Measurements from ENCODE around the gene PCP4.

DNA sequence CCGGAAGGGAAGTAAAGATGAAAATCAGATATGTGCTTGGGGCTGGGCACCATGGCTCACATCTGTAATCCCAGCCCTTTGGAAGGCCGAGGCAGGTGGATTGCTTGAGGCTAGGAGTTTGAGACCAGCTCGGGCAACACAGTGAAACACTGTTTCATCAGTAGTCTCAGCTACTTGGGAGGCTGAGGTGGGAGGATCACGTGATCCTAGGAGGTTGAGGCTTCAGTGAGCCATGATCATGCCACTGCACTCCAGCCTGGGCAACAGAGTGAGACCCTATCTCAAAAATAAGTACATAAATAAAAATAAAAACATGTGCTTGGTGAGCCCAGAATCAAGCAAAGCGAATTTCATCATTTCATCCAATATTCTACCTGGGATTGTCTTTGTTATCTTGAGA lies 23.3 kb upstream of the PCP4 start:
- TF ChIP-seq, protein P1, sequence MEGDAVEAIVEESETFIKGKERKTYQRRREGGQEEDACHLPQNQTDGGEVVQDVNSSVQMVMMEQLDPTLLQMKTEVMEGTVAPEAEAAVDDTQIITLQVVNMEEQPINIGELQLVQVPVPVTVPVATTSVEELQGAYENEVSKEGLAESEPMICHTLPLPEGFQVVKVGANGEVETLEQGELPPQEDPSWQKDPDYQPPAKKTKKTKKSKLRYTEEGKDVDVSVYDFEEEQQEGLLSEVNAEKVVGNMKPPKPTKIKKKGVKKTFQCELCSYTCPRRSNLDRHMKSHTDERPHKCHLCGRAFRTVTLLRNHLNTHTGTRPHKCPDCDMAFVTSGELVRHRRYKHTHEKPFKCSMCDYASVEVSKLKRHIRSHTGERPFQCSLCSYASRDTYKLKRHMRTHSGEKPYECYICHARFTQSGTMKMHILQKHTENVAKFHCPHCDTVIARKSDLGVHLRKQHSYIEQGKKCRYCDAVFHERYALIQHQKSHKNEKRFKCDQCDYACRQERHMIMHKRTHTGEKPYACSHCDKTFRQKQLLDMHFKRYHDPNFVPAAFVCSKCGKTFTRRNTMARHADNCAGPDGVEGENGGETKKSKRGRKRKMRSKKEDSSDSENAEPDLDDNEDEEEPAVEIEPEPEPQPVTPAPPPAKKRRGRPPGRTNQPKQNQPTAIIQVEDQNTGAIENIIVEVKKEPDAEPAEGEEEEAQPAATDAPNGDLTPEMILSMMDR (conservative IDR thresholded peaks at IDR 0.05; ENCODE audit: low read length) = no peak
- no peak for TF ChIP-seq EZH2phosphoT487 (IDR thresholded peaks at IDR 0.05; ENCODE audit: borderline replicate concordance)

All from Loucy (cell line).